Fibroblast of the aortic adventitia (primary cell): ENCODE measurements around the gene GCLM. TPM values are rescaled to one million over a fixed set of nuclear protein-coding genes. Genes with fewer than 3 reads are reported as not detected.
A peak's percentile ranks its signal among the peaks of the same experiment; 100 is the strongest.

ENCODE experiments used
- DNase-seq: peaks from one replicate; pipeline ENCODE4 v3.0.0-alpha.2; 2010; ENCODE audit warnings: low read depth
- H3K4me3 ChIP-seq: 2 replicates; pipeline ENCODE4 v1.5.1; 2011; ENCODE audit warnings: low read depth, mild to moderate bottlenecking, control low read depth, low read length, moderate library complexity
- CTCF ChIP-seq: IDR thresholded peaks from 2 replicates; pipeline ENCODE4 v1.5.1; 2011; ENCODE audit warnings: mild to moderate bottlenecking, low read length, control low read depth, inconsistent platforms; ENCODE audit not compliant: insufficient read depth
- total RNA-seq: library from RNA; depleted of rRNA; stranded (reverse); fragments of >200 nt; gene quantifications from 2 replicates; pipeline ENCODE4 v1.2.3, GENCODE V29; 2012; ENCODE audit warnings: low replicate concordance

The GCLM gene
- total RNA-seq, 1 donor = 35.2 TPM

DNA sequence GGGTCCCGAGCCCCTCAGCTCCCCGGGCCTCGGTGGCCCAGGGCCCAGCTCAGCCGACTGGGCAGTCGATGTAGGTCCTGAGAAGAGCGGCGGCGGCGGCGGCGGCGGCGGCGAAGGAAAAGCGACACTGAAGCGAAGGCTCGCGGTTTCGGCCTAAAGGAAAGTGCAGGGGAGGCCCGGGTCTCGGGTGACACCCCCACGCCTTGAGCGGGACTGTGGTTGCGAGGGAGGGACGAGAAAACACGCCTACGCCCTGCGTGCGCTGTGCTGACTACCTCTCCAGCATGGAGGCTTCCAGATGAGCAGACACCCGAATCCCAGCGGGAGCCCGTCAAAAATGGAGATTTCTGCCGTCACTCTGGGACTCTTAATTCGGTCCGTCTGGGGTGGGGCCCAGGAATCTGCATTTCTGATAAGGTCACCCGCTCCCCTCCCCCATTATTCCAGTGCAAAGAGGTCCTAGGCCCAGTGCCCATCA is 61.4 kb downstream of the GCLM start:
- DNase-seq = peak; percentile 69
- peak overlapping the region; percentile 77 for H3K4me3 ChIP-seq
- TF ChIP-seq CTCF = no peak

DNA sequence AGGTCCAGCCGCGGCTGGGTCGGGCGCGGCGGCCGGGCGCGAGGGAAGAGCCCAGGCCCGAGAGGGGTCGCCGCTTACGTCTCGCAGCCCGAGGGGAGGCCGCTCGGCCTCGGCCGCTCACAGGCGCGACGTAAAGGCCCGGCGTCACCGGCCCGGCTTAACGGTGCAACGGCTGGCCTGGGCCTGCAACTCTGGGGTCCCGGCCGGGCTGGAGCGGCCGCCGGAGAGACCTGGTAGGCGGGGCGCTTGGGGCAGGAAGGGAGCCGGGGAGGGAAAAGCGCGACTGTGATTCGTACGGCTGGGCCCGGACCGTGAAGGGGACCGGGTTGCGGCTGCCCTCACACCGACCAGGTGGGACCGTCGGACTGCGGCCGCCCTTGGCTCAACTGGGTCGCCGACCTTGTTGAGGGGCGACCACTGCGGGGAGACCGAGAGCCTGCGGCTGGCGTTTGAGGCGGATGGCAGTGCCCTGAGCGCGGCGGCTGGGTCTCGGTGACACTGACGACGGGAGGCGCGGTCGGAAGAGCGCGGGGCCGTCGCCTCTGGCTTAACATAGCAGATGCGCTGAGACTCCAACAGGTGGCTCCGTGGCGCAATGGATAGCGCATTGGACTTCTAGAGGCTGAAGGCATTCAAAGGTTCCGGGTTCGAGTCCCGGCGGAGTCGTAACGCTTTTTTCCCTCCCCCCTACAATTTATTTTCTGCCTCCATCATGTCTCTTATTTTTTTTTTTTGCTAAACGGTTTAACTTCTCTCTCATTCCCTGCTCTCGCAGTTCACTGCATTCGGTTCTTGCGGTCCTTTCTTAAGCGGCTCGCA is 62.0 kb downstream of the GCLM start:
- peak; percentile 89 for DNase-seq
- TF ChIP-seq CTCF = no peak
- H3K4me3 ChIP-seq = peak overlapping the region; percentile 77

- H3K4me3 ChIP-seq = peak overlapping the region; percentile 77
- peak; percentile 56 for DNase-seq
- TF ChIP-seq CTCF = peak; percentile 56
Measured at GRCh38 chr1:93846206-93846991, 62.8 kb downstream of the GCLM start.

- TF ChIP-seq CTCF = no peak
- peak overlapping the region; percentile 77 for H3K4me3 ChIP-seq
- DNase-seq = peak; percentile 95
Measured at GRCh38 chr1:93845538-93846205, 63.6 kb downstream of the GCLM start.

GRCh38 chr1:93844262-93845045 is 64.8 kb downstream of the GCLM start:
- peak; percentile 87 for TF ChIP-seq CTCF
- H3K4me3 ChIP-seq = no peak overlapping the region
- peak; percentile 91 for DNase-seq
